ENCODE data around the gene ABO.
"Not testable (repeated sequence)": the region's sequence is repeated elsewhere in the genome, so short reads cannot be mapped to it uniquely, and the experiment has no call there.

ABO gene

DNA sequence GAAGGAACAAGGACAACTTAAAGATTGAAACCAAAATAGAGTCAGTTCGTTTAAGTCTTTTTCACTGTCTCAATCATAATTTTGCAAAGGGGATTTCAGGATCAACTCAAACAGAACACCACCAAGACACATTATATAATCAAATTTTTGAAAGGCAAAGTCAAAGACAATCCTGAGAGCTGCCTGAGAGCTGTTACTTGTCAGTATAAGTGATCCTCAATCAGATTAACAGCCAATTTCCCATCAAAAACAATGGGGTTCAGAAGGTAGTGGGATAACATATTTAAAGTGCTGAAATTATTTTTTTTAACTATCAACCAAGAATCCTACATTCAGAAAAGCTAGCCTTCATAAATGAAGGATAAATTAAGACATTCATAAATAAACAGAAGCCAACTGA lies 19.3 kb upstream of the ABO start:
- FAIRE-seq (no peak), DNase-seq (ENCODE audit: extremely low spot score, insufficient read length, low read depth) (no peak)

GRCh38 chr9:133290751-133291302 lies 15.8 kb upstream of the ABO start:
- FAIRE-seq: no peak
- no peak for DNase-seq (ENCODE audit: extremely low spot score, insufficient read length, low read depth)

- no peak for FAIRE-seq
Measured at GRCh38 chr9:133286523-133286922, 11.5 kb upstream of the ABO start.

DNA sequence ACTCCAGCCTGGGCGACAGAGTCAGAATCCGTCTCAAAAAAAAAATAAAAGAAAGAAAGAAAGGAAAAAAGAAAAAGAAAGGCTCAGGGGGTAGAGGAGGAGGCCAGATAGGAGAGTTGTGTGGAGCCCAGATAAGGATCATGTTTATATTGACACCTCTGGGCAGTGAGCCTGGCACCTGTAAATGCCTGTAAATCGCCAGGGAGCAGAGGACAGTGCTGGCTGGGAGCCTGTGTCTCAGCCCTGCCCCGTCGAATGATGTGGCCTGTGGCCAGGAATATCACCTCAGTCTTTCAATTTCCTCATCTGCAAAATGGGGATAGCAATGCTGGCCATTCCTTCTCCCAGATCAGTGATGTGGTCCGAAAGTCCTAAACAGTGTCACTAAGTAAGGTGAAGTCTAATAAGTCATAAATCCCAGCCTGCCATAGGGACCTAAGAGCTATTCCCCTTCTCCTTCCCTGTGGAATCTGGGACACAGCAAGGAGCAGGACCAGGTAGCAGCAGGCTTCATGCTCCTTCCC lies 10.3 kb upstream of the ABO start:
- FAIRE-seq (no peak), DNase-seq (ENCODE audit: extremely low spot score, insufficient read length, low read depth) (no peak)

More at GRCh38 chr9:133286523-133286922, 11.5 kb upstream of the ABO start:
- no peak for DNase-seq (ENCODE audit: extremely low spot score, insufficient read length, low read depth)

GRCh38 chr9:133284362-133284761 lies 9.4 kb upstream of the ABO start:
- DNase-seq (ENCODE audit: extremely low spot score, insufficient read length, low read depth) (no peak), FAIRE-seq (no peak)

- not testable (repeated sequence) for FAIRE-seq; DNase-seq (ENCODE audit: extremely low spot score, insufficient read length, low read depth)
Measured at GRCh38 chr9:133283255-133284032, 8.4 kb upstream of the ABO start.

DNA sequence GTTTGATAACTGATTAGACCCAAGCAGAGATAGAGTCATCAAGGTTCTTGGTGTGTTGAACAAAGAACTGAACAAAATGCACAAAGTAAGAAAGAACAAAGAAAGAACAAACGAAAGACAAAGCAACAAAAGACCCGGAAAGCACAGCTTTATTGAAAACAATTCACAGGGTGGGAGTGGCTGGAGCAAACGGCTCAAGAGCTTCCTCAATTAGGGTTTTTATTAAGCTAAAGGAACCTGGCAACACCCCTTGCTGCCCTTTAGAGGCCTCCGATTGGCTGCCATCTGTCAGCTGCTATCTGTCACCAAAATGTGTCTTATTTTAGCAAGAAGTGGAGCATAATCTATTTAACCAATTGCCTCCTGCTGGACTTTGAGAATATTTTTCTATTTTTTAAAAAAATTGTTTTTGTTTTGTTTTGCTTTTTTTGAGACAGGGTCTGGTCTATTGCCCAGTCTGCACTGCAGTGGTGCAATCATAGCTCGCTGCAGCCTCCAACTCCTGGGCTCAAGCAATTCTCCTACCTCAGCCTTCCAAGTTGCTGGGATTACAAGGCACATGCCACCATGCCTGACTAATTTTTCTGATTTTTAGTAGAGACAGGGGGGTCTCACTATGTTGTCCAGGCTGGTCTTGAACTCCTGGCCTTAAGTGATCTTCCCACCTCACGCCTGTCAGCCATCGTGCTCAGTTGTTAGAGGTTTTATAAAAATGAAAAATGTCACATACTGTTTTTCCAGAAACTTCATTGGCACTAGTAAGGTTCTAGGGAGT lies 7.7 kb upstream of the ABO start:
- DNase-seq (ENCODE audit: extremely low spot score, insufficient read length, low read depth): no peak
- FAIRE-seq: no peak

DNA sequence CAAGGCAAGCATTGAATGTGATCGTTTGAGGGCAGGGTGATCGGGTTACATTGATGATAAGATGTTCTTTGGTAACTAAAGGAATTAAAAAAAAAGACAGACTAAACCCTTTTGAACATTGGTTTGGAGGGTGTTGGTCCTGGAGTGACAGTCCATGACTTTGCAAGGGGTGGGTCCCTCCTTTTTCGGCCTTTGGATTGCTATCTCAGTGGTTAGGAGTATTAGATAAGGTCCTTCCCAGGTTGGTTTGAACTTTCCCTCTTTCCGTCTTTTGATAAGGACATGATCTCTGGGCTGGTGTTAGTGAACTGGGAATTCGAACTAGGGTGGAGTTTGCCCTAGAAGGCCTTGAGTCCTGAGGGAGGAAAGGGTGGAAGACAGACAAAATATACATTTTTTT lies 5.4 kb upstream of the ABO start:
- FAIRE-seq (no peak), DNase-seq (ENCODE audit: extremely low spot score, insufficient read length, low read depth) (no peak)

GRCh38 chr9:133278161-133279114 lies 3.4 kb upstream of the ABO start:
- FAIRE-seq (no peak), DNase-seq (ENCODE audit: extremely low spot score, insufficient read length, low read depth) (no peak)

GRCh38 chr9:133277467-133277866 lies 2.5 kb upstream of the ABO start:
- DNase-seq (ENCODE audit: extremely low spot score, insufficient read length, low read depth) (no peak), FAIRE-seq (no peak)

- DNase-seq (ENCODE audit: extremely low spot score, insufficient read length, low read depth) (no peak), FAIRE-seq (no peak)
Measured at GRCh38 chr9:133276923-133277322, 1.9 kb upstream of the ABO start.

DNA sequence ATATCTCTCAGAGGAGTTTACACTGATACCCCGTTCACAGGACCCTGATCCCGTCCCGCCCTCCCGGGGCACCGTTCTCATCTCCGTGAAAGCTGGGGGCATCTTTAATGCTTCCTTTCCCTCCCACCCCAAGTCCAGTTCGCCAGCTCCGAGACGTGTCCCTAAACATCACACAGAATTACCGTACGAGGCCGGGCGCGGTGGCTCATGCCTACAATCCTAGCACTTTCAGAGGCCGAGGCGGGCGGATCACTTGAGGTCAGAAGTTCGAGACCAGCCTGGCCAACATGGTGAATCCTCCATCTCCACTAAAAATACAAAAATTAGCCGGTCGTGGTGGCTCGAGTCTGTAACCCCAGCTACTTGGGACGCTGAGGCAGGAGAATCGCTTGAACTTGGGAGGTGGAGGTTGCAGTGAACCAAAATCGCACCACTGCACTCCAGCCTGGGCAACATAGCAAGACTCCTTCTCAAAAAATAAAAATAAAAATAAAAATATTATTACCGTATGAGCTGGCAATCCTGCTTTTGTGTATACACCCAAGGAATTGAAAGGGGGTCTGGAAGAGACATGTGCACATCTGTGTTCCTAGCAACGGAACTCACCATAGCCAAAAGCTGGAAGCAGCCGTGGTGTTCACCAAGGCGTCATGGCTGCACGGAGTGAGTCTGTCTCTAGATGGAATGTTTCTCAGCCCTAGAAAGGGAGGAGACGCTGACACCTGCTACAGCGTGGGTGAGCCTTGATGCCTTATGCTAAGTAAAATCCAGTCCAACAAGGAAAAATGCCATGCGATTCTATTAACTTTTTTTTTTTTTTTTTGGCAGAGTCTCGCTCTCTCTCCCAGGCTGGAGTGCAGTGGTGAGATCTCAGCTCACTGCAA lies 1.2 kb upstream of the ABO start:
- FAIRE-seq: no peak
- no peak for DNase-seq (ENCODE audit: extremely low spot score, insufficient read length, low read depth)

GRCh38 chr9:133274236-133275104 lies 531 bp downstream of the ABO start:
- DNase-seq (ENCODE audit: extremely low spot score, insufficient read length, low read depth) (no peak), FAIRE-seq (no peak)

GRCh38 chr9:133273819-133274218 lies 1.2 kb downstream of the ABO start:
- DNase-seq (ENCODE audit: extremely low spot score, insufficient read length, low read depth) (no peak), FAIRE-seq (no peak)

DNA sequence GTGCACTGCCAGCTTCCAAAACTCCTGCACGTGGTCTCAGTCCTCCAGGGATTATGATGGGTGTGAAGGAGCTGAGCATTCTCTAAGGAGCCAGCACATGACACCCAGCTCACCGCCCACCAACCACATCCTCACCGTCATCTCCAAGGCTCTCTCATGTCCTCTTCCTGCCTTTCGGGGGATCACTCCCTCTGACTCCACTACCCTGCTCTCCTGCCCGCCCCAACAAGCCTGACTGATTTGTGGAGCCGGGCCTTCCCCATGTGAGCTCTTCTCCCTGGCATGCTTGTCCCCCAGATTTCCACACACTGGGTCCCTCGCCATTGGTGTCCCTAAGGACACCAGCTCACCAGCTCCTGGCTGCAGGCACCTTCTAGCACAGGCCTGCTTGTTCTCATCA lies 1.9 kb downstream of the ABO start:
- DNase-seq (ENCODE audit: extremely low spot score, insufficient read length, low read depth) (no peak), FAIRE-seq (no peak)

- FAIRE-seq: no peak
- DNase-seq (ENCODE audit: extremely low spot score, insufficient read length, low read depth): no peak
Measured at GRCh38 chr9:133269537-133270362, 5.3 kb downstream of the ABO start.

GRCh38 chr9:133269136-133269535 lies 5.9 kb downstream of the ABO start:
- DNase-seq (ENCODE audit: extremely low spot score, insufficient read length, low read depth); FAIRE-seq: not testable (repeated sequence)
